WTC11 (cell line): Measurements from ENCODE around the gene MAGI2.

Source experiments
- ATF2 ChIP-seq: sonication (generic); formaldehyde crosslinking; IDR thresholded peaks from 2 replicates; pipeline ENCODE4 v1.8.1; 2022; ENCODE audit warnings: low read depth, missing genetic modification reagents, borderline replicate concordance
- HMGXB4 ChIP-seq: sonication (generic); formaldehyde crosslinking; IDR thresholded peaks from 2 replicates; pipeline ENCODE4 v1.8.1; 2023; ENCODE audit warnings: mild to moderate bottlenecking, moderate library complexity, missing genetic modification reagents
- MAX ChIP-seq: sonication (generic); formaldehyde crosslinking; IDR thresholded peaks from 2 replicates; pipeline ENCODE4 v1.8.0; 2022; ENCODE audit warnings: mild to moderate bottlenecking, missing genetic modification reagents
- MYBL2 ChIP-seq: sonication (generic); formaldehyde crosslinking; IDR thresholded peaks from 2 replicates; pipeline ENCODE4 v1.8.1; 2023; ENCODE audit warnings: mild to moderate bottlenecking, moderate library complexity, missing genetic modification reagents
- ZNF121 ChIP-seq: sonication (generic); formaldehyde crosslinking; IDR thresholded peaks from 2 replicates; pipeline ENCODE4 v1.8.0; 2023; ENCODE audit warnings: missing genetic modification reagents
- TF ChIP-seq, protein P1 (sequence below): fragments of 200-600 bp; IDR thresholded peaks from 2 replicates; pipeline ENCODE4 v1.8.0; 2022; ENCODE audit warnings: antibody characterized with exemption
- TF ChIP-seq, protein P2 (sequence below): sonication (generic); formaldehyde crosslinking; IDR thresholded peaks from 2 replicates; pipeline ENCODE4 v1.8.1; 2023; ENCODE audit warnings: mild to moderate bottlenecking, missing genetic modification reagents, moderate library complexity

- no peak for TF ChIP-seq MAX (CRISPR knock-in tag)
- TF ChIP-seq, protein P1, sequence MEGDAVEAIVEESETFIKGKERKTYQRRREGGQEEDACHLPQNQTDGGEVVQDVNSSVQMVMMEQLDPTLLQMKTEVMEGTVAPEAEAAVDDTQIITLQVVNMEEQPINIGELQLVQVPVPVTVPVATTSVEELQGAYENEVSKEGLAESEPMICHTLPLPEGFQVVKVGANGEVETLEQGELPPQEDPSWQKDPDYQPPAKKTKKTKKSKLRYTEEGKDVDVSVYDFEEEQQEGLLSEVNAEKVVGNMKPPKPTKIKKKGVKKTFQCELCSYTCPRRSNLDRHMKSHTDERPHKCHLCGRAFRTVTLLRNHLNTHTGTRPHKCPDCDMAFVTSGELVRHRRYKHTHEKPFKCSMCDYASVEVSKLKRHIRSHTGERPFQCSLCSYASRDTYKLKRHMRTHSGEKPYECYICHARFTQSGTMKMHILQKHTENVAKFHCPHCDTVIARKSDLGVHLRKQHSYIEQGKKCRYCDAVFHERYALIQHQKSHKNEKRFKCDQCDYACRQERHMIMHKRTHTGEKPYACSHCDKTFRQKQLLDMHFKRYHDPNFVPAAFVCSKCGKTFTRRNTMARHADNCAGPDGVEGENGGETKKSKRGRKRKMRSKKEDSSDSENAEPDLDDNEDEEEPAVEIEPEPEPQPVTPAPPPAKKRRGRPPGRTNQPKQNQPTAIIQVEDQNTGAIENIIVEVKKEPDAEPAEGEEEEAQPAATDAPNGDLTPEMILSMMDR: no peak
- no peak for TF ChIP-seq MYBL2 (CRISPR knock-in tag)
- no peak for TF ChIP-seq HMGXB4 (CRISPR knock-in tag)
- TF ChIP-seq, protein P2, sequence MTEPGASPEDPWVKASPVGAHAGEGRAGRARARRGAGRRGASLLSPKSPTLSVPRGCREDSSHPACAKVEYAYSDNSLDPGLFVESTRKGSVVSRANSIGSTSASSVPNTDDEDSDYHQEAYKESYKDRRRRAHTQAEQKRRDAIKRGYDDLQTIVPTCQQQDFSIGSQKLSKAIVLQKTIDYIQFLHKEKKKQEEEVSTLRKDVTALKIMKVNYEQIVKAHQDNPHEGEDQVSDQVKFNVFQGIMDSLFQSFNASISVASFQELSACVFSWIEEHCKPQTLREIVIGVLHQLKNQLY (CRISPR knock-in tag): no peak
- no peak for TF ChIP-seq ATF2 (CRISPR knock-in tag)
- TF ChIP-seq ZNF121 (CRISPR knock-in tag): no peak
These were observed 1199.4 kb downstream of the MAGI2 start for GRCh38 chr7:78253850-78254725.
